WTC11 (cell line): Measurements from ENCODE around the gene MTRF1. TPM values are rescaled to one million over a fixed set of nuclear protein-coding genes. Genes with fewer than 3 reads are reported as not detected.

Source experiments
- ATAC-seq: fragments of 200-7000 bp; cut with Tn5 transposase; 2 replicates; pipeline ENCODE4 v1.10.0; 2021; ENCODE audit warnings: mild to moderate bottlenecking, moderate library complexity
- CTCF ChIA-PET: fragments of 300-600 bp; sonication (Branson Sonifier 250); formaldehyde crosslinking; loops from one replicate; lab custom pipeline; 2021; ENCODE audit warnings: antibody characterized with exemption; lab: Charles Lee
- POLR2A ChIA-PET: fragments of 350-600 bp; sonication (Branson Sonifier 250); formaldehyde crosslinking; loops from one replicate; lab custom pipeline; 2021; ENCODE audit warnings: antibody characterized with exemption; lab: Charles Lee
- DNase-seq: peaks from one replicate; pipeline ENCODE4 v3.0.0; 2021; ENCODE audit warnings: low spot score
- H3K27ac Mint-ChIP-seq: 2 replicates; pipeline ENCODE4 v1.8.0; 2021; ENCODE audit warnings: mixed read lengths
- H3K27me3 Mint-ChIP-seq: 2 replicates; pipeline ENCODE4 v1.8.0; 2021; ENCODE audit warnings: low read depth, mild to moderate bottlenecking, moderate library complexity, mixed read lengths
- H3K36me3 Mint-ChIP-seq: 2 replicates; pipeline ENCODE4 v1.8.0; 2021; ENCODE audit warnings: mixed read lengths
- H3K4me1 Mint-ChIP-seq: 2 replicates; pipeline ENCODE4 v1.8.0; 2022; ENCODE audit warnings: mixed read lengths
- H3K4me3 Mint-ChIP-seq: 2 replicates; pipeline ENCODE4 v1.8.0; 2021; ENCODE audit warnings: mild to moderate bottlenecking, moderate library complexity, mixed read lengths
- H3K9me3 Mint-ChIP-seq: 2 replicates; pipeline ENCODE4 v1.8.0; 2021; ENCODE audit warnings: mixed read lengths
- CBFB ChIP-seq: sonication (generic); formaldehyde crosslinking; IDR thresholded peaks from 2 replicates; pipeline ENCODE4 v1.8.1; 2022; ENCODE audit warnings: mild to moderate bottlenecking, low read depth, missing genetic modification reagents
- EMX1 ChIP-seq: fragments of 250-450 bp; sonication (Bioruptor Pico); IDR thresholded peaks from 2 replicates; pipeline ENCODE4 v1.8.0; 2021; ENCODE audit warnings: mild to moderate bottlenecking
- HMGA2 ChIP-seq: fragments of 250-450 bp; sonication (Bioruptor Pico); IDR thresholded peaks from 2 replicates; pipeline ENCODE4 v1.4.0; 2021; ENCODE audit warnings: mild to moderate bottlenecking, moderate library complexity
- KAT7 ChIP-seq: sonication (generic); formaldehyde crosslinking; IDR thresholded peaks from 2 replicates; pipeline ENCODE4 v1.8.1; 2023; ENCODE audit warnings: missing genetic modification reagents, mild to moderate bottlenecking, borderline replicate concordance
- MLX ChIP-seq: sonication (generic); formaldehyde crosslinking; IDR thresholded peaks from 2 replicates; pipeline ENCODE4 v1.8.1; 2023; ENCODE audit warnings: mild to moderate bottlenecking, missing genetic modification reagents, moderate library complexity
- MYBL2 ChIP-seq: sonication (generic); formaldehyde crosslinking; IDR thresholded peaks from 2 replicates; pipeline ENCODE4 v1.8.1; 2023; ENCODE audit warnings: mild to moderate bottlenecking, moderate library complexity, missing genetic modification reagents
- NR3C1 ChIP-seq: sonication (generic); formaldehyde crosslinking; conservative IDR thresholded peaks from 2 replicates; pipeline ENCODE4 v1.8.1; 2023; ENCODE audit warnings: low read depth, mild to moderate bottlenecking, missing genetic modification reagents
- OVOL2 ChIP-seq: fragments of 250-450 bp; sonication (Bioruptor Pico); IDR thresholded peaks from 2 replicates; pipeline ENCODE4 v1.9.0; 2021; ENCODE audit warnings: mild to moderate bottlenecking, borderline replicate concordance
- PREB ChIP-seq: sonication (generic); formaldehyde crosslinking; IDR thresholded peaks from 2 replicates; pipeline ENCODE4 v1.8.1; 2022; ENCODE audit warnings: mild to moderate bottlenecking, missing genetic modification reagents, moderate library complexity, borderline replicate concordance
- PRRX2 ChIP-seq: fragments of 250-450 bp; sonication (Bioruptor Pico); IDR thresholded peaks from 2 replicates; pipeline ENCODE4 v1.8.0; 2021; ENCODE audit warnings: mild to moderate bottlenecking
- SOX15 ChIP-seq: fragments of 250-450 bp; sonication (Bioruptor Pico); IDR thresholded peaks from 2 replicates; pipeline ENCODE4 v1.9.0; 2021; ENCODE audit warnings: mild to moderate bottlenecking
- SP1 ChIP-seq: sonication (generic); formaldehyde crosslinking; conservative IDR thresholded peaks from 2 replicates; pipeline ENCODE4 v1.8.1; 2022; ENCODE audit warnings: missing genetic modification reagents
- TEAD1 ChIP-seq: sonication (generic); formaldehyde crosslinking; IDR thresholded peaks from 2 replicates; pipeline ENCODE4 v1.8.0; 2022; ENCODE audit warnings: mild to moderate bottlenecking, missing genetic modification reagents
- USF1 ChIP-seq: sonication (generic); formaldehyde crosslinking; IDR thresholded peaks from 2 replicates; pipeline ENCODE4 v1.8.0; 2022; ENCODE audit warnings: mild to moderate bottlenecking, missing genetic modification reagents
- ZNF423 ChIP-seq: fragments of 250-450 bp; sonication (Bioruptor Pico); IDR thresholded peaks from 2 replicates; pipeline ENCODE4 v2.1.2; 2022; ENCODE audit warnings: mild to moderate bottlenecking, moderate library complexity
- ZNF425 ChIP-seq: fragments of 250-450 bp; sonication (Bioruptor Pico); conservative IDR thresholded peaks from 2 replicates; pipeline ENCODE4 v1.9.0; 2021; ENCODE audit warnings: mild to moderate bottlenecking
- total RNA-seq: library from RNA; stranded (reverse); gene quantifications from 3 replicates; pipeline ENCODE4 v1.2.3, GENCODE V29; 2021
- TF ChIP-seq, protein P1 (sequence below): sonication (generic); formaldehyde crosslinking; IDR thresholded peaks from 2 replicates; pipeline ENCODE4 v1.8.1; 2022; ENCODE audit warnings: low read depth, mild to moderate bottlenecking, moderate library complexity, missing genetic modification reagents, borderline replicate concordance
- TF ChIP-seq, protein P2 (sequence below): sonication (generic); formaldehyde crosslinking; IDR thresholded peaks from 2 replicates; pipeline ENCODE4 v1.8.1; 2023; ENCODE audit warnings: mild to moderate bottlenecking, moderate library complexity, missing genetic modification reagents
- TF ChIP-seq, protein P3 (sequence below): sonication (generic); formaldehyde crosslinking; IDR thresholded peaks from 2 replicates; pipeline ENCODE4 v1.8.1; 2023; ENCODE audit warnings: mild to moderate bottlenecking, missing genetic modification reagents, moderate library complexity
- TF ChIP-seq, protein P4 (sequence below): sonication (generic); formaldehyde crosslinking; conservative IDR thresholded peaks from 2 replicates; pipeline ENCODE4 v1.8.1; 2023; ENCODE audit warnings: mild to moderate bottlenecking, low read depth, missing genetic modification reagents, moderate library complexity

The MTRF1 gene
- total RNA-seq, 1 experiment from 2014 or later = 12.9 TPM

DNA sequence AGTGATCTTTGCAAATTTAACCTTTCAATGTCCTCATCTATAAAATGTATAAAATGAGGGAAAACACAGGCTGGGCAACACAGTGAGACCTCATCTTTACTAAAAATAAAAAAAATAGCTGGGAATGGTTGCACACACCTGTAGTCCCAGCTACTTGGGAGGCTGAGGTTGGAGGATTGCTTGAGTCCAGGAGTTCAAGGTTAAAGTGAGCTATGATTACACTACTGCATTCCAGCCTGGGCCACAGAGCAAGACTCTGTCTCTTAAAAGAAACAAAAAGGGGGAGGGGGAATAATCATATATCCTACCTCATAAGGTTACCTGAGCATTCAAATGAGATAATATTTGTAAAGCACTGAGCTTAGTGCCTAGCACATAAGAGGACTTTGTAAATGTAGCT lies 5.8 kb downstream of the MTRF1 start:
- peaks cover 5% of the 10 kb centered on the region for H3K9me3 Mint-ChIP-seq
- TF ChIP-seq MYBL2 (CRISPR knock-in tag) (no peak), USF1 (no peak), OVOL2 (CRISPR knock-in tag) (no peak), HMGA2 (CRISPR knock-in tag) (no peak), TEAD1 (no peak), EMX1 (CRISPR knock-in tag) (no peak), NR3C1 (CRISPR knock-in tag) (no peak), SOX15 (CRISPR knock-in tag) (no peak), ZNF423 (CRISPR knock-in tag) (no peak), PREB (CRISPR knock-in tag) (no peak), CBFB (CRISPR knock-in tag) (no peak), PRRX2 (CRISPR knock-in tag) (no peak), ZNF425 (no peak), KAT7 (CRISPR knock-in tag) (no peak), SP1 (CRISPR knock-in tag) (no peak), MLX (no peak)
- TF ChIP-seq, protein P1, sequence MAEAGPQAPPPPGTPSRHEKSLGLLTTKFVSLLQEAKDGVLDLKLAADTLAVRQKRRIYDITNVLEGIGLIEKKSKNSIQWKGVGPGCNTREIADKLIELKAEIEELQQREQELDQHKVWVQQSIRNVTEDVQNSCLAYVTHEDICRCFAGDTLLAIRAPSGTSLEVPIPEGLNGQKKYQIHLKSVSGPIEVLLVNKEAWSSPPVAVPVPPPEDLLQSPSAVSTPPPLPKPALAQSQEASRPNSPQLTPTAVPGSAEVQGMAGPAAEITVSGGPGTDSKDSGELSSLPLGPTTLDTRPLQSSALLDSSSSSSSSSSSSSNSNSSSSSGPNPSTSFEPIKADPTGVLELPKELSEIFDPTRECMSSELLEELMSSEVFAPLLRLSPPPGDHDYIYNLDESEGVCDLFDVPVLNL = no peak
- TF ChIP-seq, protein P2, sequence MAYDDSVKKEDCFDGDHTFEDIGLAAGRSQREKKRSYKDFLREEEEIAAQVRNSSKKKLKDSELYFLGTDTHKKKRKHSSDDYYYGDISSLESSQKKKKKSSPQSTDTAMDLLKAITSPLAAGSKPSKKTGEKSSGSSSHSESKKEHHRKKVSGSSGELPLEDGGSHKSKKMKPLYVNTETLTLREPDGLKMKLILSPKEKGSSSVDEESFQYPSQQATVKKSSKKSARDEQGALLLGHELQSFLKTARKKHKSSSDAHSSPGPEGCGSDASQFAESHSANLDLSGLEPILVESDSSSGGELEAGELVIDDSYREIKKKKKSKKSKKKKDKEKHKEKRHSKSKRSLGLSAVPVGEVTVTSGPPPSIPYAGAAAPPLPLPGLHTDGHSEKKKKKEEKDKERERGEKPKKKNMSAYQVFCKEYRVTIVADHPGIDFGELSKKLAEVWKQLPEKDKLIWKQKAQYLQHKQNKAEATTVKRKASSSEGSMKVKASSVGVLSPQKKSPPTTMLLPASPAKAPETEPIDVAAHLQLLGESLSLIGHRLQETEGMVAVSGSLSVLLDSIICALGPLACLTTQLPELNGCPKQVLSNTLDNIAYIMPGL (CRISPR knock-in tag) = no peak
- TF ChIP-seq, protein P3, sequence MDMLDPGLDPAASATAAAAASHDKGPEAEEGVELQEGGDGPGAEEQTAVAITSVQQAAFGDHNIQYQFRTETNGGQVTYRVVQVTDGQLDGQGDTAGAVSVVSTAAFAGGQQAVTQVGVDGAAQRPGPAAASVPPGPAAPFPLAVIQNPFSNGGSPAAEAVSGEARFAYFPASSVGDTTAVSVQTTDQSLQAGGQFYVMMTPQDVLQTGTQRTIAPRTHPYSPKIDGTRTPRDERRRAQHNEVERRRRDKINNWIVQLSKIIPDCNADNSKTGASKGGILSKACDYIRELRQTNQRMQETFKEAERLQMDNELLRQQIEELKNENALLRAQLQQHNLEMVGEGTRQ (CRISPR knock-in tag) = no peak
- TF ChIP-seq, protein P4, sequence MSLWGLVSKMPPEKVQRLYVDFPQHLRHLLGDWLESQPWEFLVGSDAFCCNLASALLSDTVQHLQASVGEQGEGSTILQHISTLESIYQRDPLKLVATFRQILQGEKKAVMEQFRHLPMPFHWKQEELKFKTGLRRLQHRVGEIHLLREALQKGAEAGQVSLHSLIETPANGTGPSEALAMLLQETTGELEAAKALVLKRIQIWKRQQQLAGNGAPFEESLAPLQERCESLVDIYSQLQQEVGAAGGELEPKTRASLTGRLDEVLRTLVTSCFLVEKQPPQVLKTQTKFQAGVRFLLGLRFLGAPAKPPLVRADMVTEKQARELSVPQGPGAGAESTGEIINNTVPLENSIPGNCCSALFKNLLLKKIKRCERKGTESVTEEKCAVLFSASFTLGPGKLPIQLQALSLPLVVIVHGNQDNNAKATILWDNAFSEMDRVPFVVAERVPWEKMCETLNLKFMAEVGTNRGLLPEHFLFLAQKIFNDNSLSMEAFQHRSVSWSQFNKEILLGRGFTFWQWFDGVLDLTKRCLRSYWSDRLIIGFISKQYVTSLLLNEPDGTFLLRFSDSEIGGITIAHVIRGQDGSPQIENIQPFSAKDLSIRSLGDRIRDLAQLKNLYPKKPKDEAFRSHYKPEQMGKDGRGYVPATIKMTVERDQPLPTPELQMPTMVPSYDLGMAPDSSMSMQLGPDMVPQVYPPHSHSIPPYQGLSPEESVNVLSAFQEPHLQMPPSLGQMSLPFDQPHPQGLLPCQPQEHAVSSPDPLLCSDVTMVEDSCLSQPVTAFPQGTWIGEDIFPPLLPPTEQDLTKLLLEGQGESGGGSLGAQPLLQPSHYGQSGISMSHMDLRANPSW (CRISPR knock-in tag) = no peak
- TF ChIP-seq, all 79 proteins: peak for 0
- CTCF ChIA-PET = no interaction called here
- Mint-ChIP-seq H3K4me3 (no peak overlapping the region), H3K36me3 (peaks cover 48% of the 10 kb centered on the region), H3K4me1 (no peaks in the 10 kb centered on the region), H3K27me3 (no peaks in the 10 kb centered on the region), H3K27ac (no peak overlapping the region)
- ATAC-seq (no peak), DNase-seq (no peak)
- POLR2A ChIA-PET = no interaction called here
